ENCODE data around the gene VTN. TPM values are rescaled to one million over a fixed set of nuclear protein-coding genes. Genes with fewer than 3 reads are reported as not detected.

VTN gene
- total RNA-seq, 6 experiments from 2014 or later = 0.36 to 0.76 (median 0.60) TPM

DNA sequence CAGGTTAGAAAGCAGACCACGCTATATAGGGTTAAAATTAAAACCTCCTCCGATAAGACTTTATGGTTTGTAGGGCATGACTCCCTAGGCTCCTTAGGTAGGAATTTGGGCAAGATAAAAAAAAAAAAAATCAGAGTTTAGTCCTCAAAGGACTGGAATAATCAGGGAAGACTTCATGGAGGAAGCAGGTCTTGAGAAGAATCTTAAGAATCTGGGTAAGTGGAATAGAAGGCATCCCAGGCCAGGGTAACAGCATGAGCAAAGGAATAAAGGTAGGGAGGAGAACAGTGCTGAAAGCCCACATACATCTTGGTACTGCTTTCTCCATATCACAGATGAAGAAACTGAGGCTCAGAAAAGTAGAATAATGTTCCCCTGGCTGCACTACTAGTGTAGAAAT lies 20.5 kb upstream of the VTN start:
- no peaks in the 10 kb centered on the region for H3K9me3 Mint-ChIP-seq
- H3K27ac Mint-ChIP-seq = no peak overlapping the region
- no peaks in the 10 kb centered on the region; the same call in 1 of the 2 replicates for H3K27me3 Mint-ChIP-seq (ENCODE audit: insufficient read depth)
- H3K36me3 Mint-ChIP-seq (ENCODE audit: low read depth) = peaks cover 20% of the 10 kb centered on the region
- H3K4me1 Mint-ChIP-seq (ENCODE audit: low read depth) = peaks cover 21% of the 10 kb centered on the region
- TF ChIP-seq, protein P1, sequence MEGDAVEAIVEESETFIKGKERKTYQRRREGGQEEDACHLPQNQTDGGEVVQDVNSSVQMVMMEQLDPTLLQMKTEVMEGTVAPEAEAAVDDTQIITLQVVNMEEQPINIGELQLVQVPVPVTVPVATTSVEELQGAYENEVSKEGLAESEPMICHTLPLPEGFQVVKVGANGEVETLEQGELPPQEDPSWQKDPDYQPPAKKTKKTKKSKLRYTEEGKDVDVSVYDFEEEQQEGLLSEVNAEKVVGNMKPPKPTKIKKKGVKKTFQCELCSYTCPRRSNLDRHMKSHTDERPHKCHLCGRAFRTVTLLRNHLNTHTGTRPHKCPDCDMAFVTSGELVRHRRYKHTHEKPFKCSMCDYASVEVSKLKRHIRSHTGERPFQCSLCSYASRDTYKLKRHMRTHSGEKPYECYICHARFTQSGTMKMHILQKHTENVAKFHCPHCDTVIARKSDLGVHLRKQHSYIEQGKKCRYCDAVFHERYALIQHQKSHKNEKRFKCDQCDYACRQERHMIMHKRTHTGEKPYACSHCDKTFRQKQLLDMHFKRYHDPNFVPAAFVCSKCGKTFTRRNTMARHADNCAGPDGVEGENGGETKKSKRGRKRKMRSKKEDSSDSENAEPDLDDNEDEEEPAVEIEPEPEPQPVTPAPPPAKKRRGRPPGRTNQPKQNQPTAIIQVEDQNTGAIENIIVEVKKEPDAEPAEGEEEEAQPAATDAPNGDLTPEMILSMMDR (IDR thresholded peaks at IDR 0.05) = no peak
- no peak overlapping the region for H3K4me3 Mint-ChIP-seq
- no peak for DNase-seq

DNA sequence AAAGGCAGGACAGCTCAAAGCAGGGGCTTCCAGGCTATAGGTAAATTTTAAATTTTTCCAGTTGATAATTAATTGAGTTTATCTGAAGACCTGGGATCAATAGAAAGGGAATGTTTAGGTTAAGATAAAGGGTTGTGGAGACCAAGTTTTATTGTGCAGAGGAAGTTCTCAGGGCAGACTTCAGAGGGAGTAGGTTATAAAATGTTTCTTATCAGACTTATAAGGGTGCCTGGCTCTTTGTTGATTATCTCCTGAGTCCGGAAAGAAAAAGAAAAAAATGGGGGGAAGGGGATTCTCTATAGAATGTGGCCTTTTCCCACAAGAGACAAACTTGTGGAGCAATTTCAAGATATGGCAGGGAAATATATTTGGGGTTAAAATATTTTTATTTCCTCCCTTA lies 20.0 kb upstream of the VTN start:
- no peak for DNase-seq
- H3K27me3 Mint-ChIP-seq (ENCODE audit: insufficient read depth) = no peaks in the 10 kb centered on the region; the same call in 1 of the 2 replicates
- peaks cover 20% of the 10 kb centered on the region for H3K36me3 Mint-ChIP-seq (ENCODE audit: low read depth)
- no peaks in the 10 kb centered on the region for H3K9me3 Mint-ChIP-seq
- H3K4me3 Mint-ChIP-seq = no peak overlapping the region
- TF ChIP-seq, protein P1 (IDR thresholded peaks at IDR 0.05) = no peak
- H3K4me1 Mint-ChIP-seq (ENCODE audit: low read depth) = peaks cover 17% of the 10 kb centered on the region
- H3K27ac Mint-ChIP-seq = no peak overlapping the region

DNA sequence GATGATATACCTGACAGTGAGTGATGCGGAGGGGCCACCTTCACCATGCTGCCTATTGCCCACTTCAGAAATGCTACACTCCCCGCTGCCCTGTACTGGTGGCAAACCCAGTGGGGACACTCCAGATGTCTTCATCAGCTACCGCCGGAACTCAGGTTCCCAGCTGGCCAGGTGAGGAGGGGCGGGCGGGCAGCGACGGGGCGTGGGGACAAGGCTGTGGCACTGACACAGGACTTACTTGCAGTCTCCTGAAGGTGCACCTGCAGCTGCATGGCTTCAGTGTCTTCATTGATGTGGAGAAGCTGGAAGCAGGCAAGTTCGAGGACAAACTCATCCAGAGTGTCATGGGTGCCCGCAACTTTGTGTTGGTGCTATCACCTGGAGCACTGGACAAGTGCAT lies 18.0 kb upstream of the VTN start:
- H3K27ac Mint-ChIP-seq = no peak overlapping the region
- H3K4me1 Mint-ChIP-seq (ENCODE audit: low read depth) = no peaks in the 10 kb centered on the region
- H3K4me3 Mint-ChIP-seq = no peak overlapping the region
- no peaks in the 10 kb centered on the region for H3K9me3 Mint-ChIP-seq
- DNase-seq = no peak
- TF ChIP-seq, protein P1 (IDR thresholded peaks at IDR 0.05) = no peak
- no peaks in the 10 kb centered on the region; the same call in 1 of the 2 replicates for H3K27me3 Mint-ChIP-seq (ENCODE audit: insufficient read depth)
- H3K36me3 Mint-ChIP-seq (ENCODE audit: low read depth) = peaks cover 25% of the 10 kb centered on the region

DNA sequence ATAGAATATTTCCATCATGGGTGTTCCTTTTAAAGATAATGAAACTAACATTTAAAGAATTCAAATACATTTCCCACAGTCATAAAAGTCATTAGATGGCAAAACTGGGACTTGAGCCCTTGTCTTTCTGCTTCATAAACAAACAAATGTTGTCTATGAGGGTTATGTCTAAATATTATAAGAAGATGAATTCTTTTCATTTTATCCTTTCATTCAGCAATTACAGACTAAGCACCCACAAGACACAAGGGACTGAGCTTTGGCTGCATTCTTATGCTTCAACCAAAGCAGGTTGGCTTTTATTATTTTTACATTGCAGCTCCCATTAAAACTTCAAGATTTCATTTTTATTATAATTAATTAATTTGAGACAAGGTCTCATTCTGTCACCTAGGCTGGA lies 16.3 kb upstream of the VTN start:
- TF ChIP-seq, protein P1 (IDR thresholded peaks at IDR 0.05) = no peak
- no peaks in the 10 kb centered on the region; the same call in 1 of the 2 replicates for H3K27me3 Mint-ChIP-seq (ENCODE audit: insufficient read depth)
- H3K9me3 Mint-ChIP-seq = no peaks in the 10 kb centered on the region
- no peak overlapping the region for H3K4me3 Mint-ChIP-seq
- no peak for DNase-seq
- no peaks in the 10 kb centered on the region for H3K4me1 Mint-ChIP-seq (ENCODE audit: low read depth)
- no peak overlapping the region for H3K27ac Mint-ChIP-seq
- H3K36me3 Mint-ChIP-seq (ENCODE audit: low read depth) = peaks cover 24% of the 10 kb centered on the region

DNA sequence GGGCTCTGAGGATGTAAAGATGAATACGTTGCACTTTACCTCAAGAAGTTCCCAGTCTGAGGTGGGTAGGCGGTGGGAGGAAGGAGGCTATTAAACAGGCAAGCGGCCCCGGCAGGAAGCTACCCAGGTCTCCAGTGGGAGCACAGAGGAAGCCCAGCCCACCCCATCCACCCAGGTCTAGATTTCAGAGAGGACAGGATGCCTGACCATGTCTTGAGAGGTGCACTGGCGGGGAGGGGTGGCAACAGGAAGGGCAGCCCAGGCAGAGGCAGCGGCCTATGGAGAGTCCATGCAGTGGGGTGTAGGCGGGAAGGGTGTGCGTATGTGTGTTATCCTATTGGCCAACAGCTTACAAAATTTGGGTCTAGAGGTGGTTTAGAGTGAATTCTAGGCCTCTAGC lies 15.3 kb upstream of the VTN start:
- H3K9me3 Mint-ChIP-seq = no peaks in the 10 kb centered on the region
- H3K27me3 Mint-ChIP-seq (ENCODE audit: insufficient read depth) = no peaks in the 10 kb centered on the region; the same call in 1 of the 2 replicates
- H3K4me1 Mint-ChIP-seq (ENCODE audit: low read depth) = peaks cover 4% of the 10 kb centered on the region
- H3K27ac Mint-ChIP-seq = no peak overlapping the region
- no peak overlapping the region for H3K4me3 Mint-ChIP-seq
- peaks cover 14% of the 10 kb centered on the region for H3K36me3 Mint-ChIP-seq (ENCODE audit: low read depth)
- no peak for DNase-seq
- TF ChIP-seq, protein P1 (IDR thresholded peaks at IDR 0.05) = no peak

DNA sequence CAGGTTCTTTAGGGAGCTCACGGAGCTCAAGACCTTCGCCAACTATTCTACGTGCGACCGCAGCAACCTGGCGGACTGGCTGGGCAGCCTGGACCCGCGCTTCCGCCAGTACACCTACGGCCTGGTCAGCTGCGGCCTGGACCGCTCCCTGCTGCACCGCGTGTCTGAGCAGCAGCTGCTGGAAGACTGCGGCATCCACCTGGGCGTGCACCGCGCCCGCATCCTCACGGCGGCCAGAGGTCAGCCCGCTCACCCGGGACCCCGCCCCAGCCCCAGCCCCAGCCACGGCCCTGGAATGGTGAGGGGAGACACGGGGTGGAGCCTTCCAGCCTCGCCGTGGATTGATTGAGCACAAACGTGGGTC lies 14.9 kb upstream of the VTN start:
- Mint-ChIP-seq H3K27ac (no peak overlapping the region), H3K4me3 (no peak overlapping the region), H3K27me3 (ENCODE audit: insufficient read depth) (no peaks in the 10 kb centered on the region; the same call in 1 of the 2 replicates), H3K4me1 (ENCODE audit: low read depth) (peaks cover 8% of the 10 kb centered on the region), H3K9me3 (no peaks in the 10 kb centered on the region), H3K36me3 (ENCODE audit: low read depth) (peaks cover 11% of the 10 kb centered on the region)
- TF ChIP-seq, protein P1 (IDR thresholded peaks at IDR 0.05) = no peak
- DNase-seq = no peak

Measured in HFFc6 (cell line).